GM04503 (cell line): ENCODE measurements around the gene GALNS.

Experiments
- DNase-seq: peaks from one replicate; pipeline ENCODE4 v3.0.0-alpha.2; 2012; ENCODE audit warnings: low read depth

Gene GALNS

GRCh38 chr16:88816736-88817535 is 39.8 kb downstream of the GALNS start:
- no peak for DNase-seq

- DNase-seq = no peak
These were observed 40.7 kb downstream of the GALNS start for GRCh38 chr16:88815901-88816589.

GRCh38 chr16:88815227-88815626 is 41.5 kb downstream of the GALNS start:
- DNase-seq = no peak

GRCh38 chr16:88814144-88814502 is 42.6 kb downstream of the GALNS start:
- no peak for DNase-seq

- no peak for DNase-seq
These were observed 43.2 kb downstream of the GALNS start for GRCh38 chr16:88813269-88814143.

- no peak for DNase-seq
These were observed 44.1 kb downstream of the GALNS start for GRCh38 chr16:88812513-88813268.

GRCh38 chr16:88811769-88812512 is 44.8 kb downstream of the GALNS start, which contains the start of gene APRT:
Gene APRT (minus strand): TSS chr16:88811928. CDS start chr16:88811899, 29 bp downstream.
- DNase-seq = peak; percentile 73

GRCh38 chr16:88810912-88811768 is 45.6 kb downstream of the GALNS start:
- no peak for DNase-seq

- no peak for DNase-seq
These were observed 46.4 kb downstream of the GALNS start for GRCh38 chr16:88810166-88810911.

- DNase-seq = no peak
These were observed 47.0 kb downstream of the GALNS start for GRCh38 chr16:88809676-88810165.

GRCh38 chr16:88809068-88809675 is 47.6 kb downstream of the GALNS start:
- DNase-seq = no peak

- DNase-seq = no peak
These were observed 48.9 kb downstream of the GALNS start for GRCh38 chr16:88807626-88808453.

- no peak for DNase-seq
These were observed 49.6 kb downstream of the GALNS start for GRCh38 chr16:88807142-88807625.

- DNase-seq = no peak
These were observed 50.1 kb downstream of the GALNS start for GRCh38 chr16:88806491-88807111.

- no peak for DNase-seq
These were observed 50.8 kb downstream of the GALNS start for GRCh38 chr16:88805887-88806393.

- no peak for DNase-seq
These were observed 51.4 kb downstream of the GALNS start for GRCh38 chr16:88805340-88805715.
